ENCODE results near the gene VAMP8.
"Not testable (repeated sequence)": the region's sequence is repeated elsewhere in the genome, so short reads cannot be mapped to it uniquely, and the experiment has no call there.

VAMP8 gene

DNA sequence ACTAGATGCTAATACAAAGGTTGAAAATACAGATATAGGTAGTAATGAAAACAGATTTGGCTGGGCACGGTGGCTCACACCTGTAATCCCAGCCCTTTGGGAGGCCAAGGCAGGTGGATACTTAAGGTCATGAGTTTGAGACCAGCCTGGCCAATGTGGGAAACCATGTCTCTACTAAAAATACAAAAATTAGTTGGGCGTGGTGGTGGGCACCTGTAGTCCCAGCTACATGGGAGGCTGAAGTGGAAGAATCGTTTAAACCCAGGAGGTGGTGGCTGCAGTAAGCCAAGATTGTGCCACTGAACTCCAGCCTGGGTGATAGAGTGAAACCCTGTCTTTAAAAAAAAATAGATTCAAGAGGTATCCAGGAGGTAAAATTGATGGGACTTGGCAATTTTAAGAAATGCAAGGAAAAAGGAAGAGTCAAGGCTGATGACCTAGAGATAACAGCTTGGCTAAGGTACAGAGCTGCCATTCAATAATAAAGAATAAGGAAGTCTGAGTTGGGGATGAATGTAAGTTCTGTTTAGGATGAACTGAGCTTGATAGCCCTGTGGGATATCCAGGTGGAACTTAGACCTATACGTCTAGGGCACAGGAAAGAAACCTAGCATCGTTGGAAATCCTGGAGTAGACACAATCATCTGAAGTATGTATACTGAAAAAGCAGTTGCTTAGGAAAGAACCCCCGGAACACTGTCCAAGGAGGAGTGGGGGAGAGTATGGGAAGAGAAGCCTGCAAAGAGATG, 29.4 kb upstream of the VAMP8 start:
- FAIRE-seq = peak; percentile 73

DNA sequence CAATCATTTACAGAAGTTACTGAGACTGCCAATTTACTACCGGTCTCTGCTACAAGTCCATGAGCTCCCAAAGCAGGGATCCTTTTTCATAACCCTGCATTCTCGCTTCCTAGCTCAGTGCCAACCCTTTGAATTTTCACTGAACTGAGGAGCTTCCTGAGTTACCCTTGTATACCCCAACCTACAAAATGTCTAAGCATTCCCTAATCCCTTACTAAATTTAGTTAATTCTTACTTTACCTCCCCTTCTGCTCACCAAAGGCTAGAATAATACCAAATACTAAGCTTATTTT, 28.8 kb upstream of the VAMP8 start:
- no peak for FAIRE-seq

DNA sequence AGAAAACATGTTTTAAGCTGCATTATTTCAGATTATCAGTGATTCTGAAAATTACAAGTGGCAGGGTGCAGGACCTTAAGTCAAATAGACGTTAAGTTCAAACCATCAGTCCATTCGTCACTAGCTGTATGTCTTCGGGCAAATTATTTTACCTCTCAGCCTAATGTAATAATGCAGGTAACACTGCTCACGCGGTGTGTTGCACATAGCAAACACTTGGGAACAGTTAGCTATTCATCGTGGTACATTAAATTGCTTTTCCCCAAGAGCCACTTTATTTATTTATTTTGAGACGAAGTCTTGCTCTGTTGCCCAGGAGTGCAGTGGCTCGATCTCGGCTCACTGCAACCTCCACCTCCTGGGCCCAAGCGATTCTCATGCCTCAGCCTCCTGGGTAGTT, 28.3 kb upstream of the VAMP8 start:
- no peak for FAIRE-seq

DNA sequence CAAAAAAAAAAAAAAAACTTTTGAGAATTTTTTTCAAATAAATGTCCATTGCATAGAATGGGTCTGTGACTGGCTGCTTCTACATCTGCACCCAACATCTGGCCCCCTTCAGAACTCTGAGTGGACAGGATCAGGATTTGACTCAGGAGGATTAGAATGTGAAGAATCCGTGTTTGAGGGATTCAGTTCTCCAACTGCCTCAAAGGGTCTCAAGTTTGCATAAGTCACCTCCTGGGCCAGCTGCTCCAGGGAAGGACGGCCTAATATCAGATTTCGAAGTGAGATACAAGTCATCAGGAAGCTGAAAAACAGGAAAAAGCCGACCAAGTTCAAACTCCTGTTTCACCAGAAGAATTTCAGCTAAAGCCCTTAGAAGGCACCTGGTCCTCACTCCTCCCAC, 27.6 kb upstream of the VAMP8 start:
- FAIRE-seq = no peak

DNA sequence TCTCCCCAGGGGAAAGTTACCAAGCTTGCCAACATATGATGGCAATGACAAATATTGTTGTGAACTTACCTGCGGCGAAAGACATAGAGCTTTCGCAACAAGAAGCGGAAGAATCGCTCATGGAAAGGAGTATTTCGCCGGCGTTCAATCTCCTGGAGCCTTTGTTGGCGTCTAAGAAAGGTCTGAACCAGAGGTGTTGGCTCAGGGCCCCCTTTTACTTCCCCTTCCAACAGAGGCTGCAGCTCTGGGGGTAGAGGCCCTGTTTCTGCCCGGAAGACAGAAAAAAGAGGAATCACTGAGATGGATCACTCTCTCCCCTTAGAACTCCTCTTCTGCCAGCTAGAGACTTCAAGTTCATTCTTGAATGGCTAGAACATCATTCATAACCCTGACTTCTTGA, 26.9 kb upstream of the VAMP8 start:
- FAIRE-seq = no peak

DNA sequence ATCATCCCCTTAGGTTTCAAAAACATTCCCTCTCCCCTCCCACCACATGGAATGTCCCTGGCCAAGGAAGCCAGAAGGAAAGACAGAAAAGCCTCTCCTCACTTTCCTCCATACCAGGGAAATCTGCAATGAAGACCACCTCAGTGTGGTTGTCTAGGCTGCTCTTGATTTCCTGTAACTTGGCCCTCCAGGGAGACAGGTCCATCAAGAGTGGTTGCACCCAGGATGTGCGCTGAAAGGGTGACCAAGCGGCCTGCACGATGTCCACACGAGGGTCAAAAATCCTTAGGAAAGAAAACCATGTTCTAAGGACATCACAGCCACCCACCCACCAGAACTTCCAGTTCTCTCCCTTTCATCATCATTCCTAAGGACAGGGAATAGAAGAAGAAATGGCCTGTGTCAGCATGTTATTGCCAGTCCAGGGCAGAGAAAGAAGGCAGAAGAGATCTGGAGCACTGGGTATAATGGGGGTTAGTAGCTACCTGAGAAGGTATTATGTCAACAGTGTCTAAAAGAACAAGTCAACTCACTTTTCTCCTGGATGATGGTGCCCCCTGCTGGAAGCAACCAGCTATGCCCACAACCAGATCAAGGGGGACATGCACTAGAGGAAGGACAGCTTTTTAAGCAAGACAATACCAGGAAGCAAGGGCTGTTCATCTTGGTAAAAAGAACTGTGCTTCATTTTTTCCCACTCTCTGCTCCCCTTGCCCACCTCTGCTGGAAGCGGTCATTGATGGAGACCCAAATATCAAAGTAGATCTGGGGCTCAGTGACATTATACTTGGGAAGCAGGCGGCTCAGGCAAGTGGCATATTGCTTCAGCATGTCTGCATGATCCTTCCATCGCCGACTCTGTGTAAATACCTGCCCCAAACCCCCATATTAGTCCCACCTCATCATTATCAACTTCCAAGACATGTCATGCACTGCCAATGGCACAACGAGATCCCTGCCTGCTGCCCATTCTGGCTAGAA, 25.4 kb upstream of the VAMP8 start:
- peak; percentile 86 for FAIRE-seq

DNA sequence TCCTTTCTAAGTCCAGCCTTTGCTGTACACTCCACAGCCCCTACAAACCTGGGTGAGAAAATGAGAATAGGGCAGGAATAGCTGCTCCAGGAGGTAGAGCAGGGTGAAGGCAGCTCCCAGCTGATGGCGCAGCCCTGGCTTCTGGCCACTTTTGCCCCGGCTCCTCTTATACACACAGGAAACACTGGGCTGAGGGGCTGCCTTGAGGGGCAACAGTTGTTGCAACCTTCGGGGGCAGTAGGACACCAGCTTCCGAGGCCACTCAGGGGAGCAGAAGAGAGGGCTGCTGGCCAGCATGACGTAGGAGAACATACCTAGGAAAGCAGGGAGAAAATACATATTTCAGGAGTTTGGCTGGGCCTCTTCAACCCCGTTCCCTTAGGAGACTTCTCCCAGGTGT, 24.2 kb upstream of the VAMP8 start:
- no peak for FAIRE-seq

DNA sequence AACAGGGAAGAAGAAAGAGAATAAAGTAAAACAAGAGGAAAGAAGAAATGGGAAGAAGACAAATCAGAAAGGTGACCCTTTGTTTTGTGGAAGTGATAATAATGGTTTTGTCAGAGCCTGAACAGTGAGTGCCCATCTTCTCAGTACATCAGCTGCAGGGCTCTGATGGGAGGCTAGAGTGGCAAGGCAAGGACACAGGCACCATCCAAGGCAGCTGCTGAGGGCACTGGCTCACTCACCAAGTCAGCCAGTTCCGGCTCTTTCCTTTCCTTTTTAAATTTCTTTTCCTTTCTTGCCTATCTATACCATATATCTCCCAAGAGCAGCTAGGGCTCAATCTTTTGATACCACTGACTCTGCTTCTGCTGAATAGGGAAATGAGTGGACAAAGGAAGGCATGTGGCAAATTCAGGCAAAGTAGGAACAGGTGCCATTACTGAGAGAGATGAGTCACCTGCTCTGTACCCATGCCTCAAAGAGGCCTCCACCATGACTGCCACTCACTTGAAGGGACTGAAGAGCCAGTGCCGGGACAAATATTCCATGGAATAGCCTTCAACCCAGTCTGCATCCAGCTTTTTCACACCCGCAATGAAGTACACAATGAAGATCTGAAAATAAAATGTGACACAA, 22.3 kb upstream of the VAMP8 start:
- FAIRE-seq = no peak

DNA sequence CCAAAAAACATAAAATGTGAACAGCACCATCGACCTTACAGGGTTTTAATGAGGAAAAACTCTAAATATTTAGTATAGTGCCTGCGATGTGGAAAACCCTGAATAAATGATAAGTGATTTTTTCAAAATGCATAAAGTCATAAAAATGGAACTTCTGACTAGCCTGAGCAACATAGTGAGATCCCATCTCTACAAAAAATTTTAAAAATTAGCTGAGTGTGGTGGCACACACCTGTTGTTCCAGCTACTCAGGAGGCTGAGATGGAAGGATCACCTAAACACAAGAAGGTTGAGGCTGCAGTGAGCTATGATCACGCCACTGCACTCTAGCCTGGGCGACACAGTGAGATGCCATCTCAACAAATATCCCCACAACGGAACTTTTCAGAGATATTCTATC, 20.3 kb upstream of the VAMP8 start:
- FAIRE-seq = no peak

DNA sequence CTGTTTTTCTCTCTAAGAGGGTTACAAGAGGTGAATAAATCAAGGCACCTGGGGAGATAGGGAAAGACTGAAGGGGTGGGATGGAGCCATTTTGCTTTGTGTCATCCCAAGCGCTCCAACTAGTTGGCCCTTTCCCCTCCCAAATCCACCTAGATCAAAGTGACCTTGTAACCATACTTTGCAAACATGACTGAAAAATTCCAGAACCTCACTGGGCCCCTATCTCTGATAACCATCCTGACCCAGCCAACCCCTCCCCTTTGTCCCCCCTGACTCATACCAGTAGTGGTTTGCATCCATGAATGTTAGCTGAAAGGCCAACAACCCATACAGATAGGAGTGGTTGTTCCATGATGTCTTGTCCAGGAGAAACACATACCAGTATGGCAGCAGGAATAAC, 19.2 kb upstream of the VAMP8 start:
- FAIRE-seq = no peak

DNA sequence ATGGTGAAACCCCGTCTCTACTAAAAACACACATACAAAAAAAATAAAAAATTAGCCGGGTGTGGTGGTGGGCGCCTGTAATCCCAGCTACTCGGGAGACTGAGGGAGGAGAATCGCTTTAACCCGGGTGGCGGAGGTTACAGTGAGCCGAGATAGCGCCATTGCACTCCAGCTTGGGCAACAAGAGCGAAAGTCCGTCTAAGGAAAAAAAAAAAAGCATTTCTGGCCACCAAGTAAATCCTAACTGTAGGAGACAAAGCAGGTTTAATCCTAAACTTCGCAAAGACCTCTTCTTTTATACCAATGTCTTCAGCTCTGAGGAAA, 17.0 kb upstream of the VAMP8 start:
- not testable (repeated sequence) for FAIRE-seq

DNA sequence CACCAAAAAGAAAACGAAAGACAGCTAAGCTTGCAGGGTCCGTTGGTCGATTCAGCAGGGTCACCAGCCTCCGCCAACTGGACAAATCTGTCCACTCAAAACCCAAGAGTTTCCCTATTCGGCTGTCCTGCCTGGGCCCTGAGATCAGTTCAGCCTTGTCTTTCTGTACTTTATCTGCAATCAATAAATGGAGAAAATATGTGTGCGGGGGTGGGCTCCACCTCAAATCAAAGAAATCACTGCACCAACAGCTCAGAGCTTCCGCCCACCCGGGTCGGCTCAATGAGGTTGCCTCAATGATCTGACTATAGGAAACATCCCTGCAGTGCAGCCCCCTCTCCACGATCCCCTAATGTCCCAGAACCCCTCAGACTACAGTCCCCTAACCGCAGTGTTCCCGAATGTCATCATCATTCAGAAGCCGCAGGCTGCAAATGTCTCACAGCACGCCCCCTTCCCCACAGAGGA, 16.5 kb upstream of the VAMP8 start:
- no peak for FAIRE-seq

DNA sequence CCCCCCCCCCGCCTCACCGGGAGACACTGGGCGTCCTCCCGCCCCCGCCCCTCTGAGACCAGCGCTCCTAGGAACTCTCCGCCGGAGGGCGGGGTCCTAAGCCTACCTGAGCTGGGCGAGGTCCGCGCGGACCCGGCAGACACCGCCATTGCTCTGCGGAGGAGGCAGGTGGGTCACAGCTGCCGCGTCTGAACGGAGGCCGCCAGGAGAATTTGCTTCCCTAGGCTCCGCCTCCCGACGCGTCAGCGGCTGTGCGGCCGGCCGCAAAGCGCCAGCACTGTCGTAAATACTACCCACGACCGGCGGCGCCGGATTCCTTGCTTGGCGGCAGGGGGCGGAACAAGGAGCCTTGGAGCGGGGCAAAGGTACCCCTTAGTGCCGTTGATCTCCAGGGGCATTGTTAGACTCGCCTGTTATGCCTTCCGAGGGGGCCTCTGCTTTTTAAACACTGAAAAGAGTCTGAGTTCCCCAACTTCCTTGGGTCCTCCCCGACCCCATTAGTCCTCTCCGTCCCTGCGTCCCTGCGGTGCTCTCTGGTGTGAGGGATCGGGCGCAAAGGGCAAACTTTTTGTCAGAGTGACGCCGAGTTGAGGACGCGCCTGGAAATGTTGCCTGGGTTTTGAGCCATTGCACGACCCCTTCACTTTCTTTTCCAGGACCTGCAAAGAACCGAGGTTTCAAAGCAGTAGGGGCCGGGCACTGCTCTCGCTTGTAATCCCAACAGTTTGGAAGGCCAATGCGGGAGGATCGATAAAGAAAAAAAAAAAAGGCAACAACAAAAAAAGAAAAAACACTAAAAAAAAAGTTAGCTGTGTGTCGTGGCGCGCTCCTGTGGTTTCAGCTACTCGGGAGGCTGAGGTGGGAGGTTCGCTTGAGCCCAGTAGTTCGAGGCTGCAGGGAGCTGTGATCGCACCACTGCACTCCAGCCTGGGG, 15.8 kb upstream of the VAMP8 start, which contains the start of gene GGCX:
Gene GGCX, minus strand, starts transcription at position 214 of the 933 bp plus-strand sequence. Its CDS starts 65 bp downstream, at position 149.
- peak; percentile 90 for FAIRE-seq

DNA sequence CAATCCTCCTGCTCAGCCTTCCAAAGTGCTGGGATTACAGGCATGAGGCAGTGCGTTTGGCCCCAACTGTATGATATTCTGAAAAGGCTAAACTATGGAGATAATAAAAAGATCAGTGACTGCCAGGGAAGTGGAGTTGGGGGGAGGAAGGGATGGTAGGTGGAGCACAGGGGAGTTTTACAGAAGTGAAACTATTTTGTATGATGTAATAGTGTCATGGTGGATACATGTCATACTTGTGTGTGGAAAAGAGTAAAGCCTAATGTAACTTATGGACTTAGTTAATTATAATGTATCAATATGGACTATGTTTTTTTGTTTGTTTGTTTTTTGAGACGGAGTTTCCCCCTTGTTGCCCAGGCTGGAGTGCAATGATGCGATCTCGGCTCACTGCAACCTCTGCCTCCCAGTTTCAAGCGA, 13.2 kb upstream of the VAMP8 start:
- no peak for FAIRE-seq

DNA sequence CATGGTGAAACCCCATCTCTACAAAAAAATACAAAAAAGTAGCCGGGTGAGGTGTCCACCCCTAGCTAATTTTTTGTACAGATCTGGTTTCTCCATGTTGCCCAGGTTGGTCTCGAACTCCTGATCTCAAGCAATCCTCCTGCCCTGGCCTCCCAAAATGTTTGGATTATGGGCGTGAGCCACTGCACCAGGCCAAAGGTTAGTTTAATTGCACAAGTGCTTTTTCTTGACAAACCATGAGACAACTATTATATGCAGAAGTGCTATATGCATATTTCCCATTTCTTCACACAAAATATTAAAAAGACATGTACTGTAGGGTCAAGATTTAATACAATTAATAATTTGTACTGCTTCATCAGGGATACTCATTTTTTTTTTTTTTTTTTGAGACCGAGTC, 11.1 kb upstream of the VAMP8 start:
- no peak for FAIRE-seq

DNA sequence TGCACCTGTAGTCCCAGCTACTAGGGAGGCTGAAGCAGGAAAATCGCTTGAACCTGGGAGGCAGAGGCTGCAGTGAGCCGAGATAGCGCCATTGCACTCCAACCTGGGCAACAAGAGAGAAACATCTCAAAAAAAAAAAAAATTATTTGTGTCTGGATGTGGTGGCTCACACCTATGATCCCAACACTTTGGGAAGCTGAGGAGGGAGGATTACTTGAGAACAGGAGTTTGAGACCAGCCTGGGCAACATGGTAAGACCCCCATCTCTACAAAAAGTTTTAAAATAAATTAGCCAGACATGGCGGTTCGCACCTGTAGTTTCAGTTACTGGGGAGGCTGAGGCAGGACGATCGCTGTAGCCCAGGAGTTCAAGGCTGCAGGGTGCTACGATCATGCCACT, 1.6 kb upstream of the VAMP8 start:
- FAIRE-seq = no peak

DNA sequence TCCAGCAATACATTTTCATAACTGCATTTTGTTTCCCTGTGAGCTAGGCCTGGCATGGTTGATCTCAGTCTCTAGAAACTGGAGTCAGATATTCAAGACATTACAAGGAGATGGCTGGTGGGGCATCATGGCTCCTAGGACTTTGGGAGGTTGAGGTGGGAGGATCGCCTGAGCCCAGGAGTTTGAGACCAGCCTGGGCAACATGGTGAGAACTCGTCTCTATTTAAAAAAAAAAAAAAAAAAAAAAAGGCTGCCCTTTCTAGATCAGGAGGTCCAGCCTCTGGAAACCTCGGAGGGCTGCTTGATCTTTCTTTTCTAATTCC, 362 bp upstream of the VAMP8 start:
- FAIRE-seq = no peak

DNA sequence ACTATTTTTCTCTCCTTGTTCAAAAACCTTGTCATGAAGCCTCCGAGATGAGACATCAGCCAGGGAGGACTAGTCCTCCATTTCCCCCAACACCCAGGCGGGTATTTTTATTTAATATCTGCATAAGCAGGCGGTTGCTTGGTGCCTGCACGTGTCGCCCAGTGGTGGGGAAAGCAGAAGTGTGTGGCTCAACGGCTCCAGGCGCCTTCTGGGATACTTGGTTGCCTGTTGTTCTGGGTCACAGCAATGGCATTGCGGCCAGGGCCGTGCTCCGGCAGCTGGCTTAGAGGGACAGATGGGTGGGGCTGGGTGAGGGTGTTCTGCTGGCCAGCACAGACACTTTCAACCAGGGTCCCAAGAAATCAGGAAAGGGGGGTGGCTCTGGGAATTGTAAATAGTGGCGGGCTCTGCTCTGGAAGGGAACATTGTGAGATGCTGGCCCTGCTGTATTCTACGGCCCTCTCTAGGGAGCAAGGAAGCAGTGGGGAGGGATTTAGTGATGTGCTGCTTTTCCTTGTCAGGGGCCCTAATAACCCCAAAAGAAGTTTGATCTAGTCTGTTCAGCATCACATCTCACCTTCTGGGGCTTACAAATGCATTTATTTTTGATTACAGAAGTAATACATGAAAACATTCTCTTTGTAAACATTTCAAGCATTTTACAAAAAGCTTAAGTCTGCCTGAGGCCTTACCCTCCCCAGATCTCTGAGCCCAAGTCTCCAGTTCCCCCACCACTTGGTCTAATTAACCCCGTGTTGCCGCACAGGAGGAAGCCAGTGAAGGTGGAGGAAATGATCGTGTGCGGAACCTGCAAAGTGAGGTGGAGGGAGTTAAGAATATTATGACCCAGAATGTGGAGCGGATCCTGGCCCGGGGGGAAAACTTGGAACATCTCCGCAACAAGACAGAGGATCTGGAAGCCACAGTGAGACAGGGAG, 1.1 kb downstream of the VAMP8 start:
- FAIRE-seq = no peak

DNA sequence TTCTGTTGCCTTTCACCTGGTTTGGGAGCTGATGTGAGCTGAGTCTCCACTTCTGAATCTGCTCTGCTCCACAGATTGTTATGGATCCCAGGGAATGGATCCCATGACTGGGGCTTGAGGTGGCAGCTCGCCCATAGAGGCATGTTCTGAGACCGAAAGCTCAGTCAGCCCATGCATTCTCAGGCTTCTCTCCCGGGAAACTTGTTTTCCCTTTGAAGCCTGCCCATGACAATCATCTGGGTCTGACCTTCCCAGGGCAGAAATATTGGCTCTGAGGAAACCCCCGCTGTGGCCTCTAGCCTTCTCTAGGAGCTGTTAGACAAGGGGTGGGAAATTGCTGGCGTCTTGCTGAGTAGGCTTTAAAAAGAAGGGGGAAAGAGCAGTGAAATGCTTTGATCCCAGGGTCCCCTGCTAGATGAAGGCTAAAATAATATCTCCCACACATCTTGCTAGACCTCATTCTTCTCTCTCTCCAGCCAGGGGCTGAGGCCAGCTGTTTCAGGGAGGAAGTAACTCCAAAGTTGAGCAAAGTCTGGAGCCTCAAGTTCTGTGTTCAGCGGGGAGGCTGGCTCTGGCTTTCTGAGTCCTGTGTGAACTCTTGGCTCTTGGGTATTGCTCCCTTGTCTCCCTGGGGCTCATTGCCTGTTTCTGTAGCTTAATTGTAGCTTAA, 2.0 kb downstream of the VAMP8 start:
- FAIRE-seq = no peak

DNA sequence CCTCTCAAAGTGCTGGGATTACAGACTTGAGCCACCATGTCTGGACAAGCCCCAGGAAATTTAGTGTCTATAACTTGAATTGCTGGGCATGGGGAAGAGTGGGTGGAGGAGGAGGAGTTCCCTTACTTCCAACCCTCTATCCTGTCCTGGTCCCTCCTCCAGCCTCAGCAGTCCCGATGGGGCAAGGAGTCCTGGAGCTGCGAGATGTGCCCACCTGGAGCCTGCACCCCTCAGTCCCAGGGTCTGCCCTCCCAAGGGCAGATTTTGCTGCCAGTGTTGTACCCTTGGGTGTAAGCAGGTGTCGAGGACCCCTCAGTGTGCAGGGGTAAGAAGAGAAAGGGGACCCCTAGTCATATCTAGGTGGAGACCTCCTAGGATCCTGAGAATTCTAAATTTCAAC, 2.8 kb downstream of the VAMP8 start:
- FAIRE-seq = no peak

DNA sequence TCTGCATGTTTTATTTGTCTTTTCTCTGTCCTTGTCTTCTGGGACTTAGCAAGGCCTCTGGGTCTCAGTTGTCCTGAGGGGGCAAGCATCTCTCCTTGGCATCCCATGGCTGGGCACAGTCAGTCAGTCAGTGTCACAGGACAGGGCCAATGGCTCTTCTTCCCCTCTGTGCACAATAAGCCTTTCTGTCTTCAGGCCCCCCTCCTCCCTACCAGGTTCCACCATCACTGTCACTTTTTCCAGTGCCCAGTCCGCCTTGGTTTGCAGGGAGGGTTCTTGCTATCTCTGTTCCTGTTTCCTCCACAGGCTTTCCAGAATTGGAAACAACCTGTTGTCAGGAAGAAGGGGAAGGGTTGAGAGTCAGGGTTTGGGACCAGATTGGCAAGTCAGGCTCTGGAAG, 5.1 kb downstream of the VAMP8 start:
- no peak for FAIRE-seq

All from G401.6 (cell line).